Calu3 (cell line): ENCODE results near the gene GPR22. TPM values are rescaled to one million over a fixed set of nuclear protein-coding genes. Genes with fewer than 3 reads are reported as not detected.

ENCODE experiments used
- BruUV-seq: library from RNA; stranded (reverse); fragments of 400-500 nt; replicated peaks from 2 replicates; lab custom pipeline; 2021; lab: Mats Ljungman, UMichigan
- CTCF ChIA-PET: fragments of 300-600 bp; sonication (Branson Sonifier 250); formaldehyde crosslinking; loops from one replicate; lab custom pipeline; 2022; ENCODE audit warnings: antibody characterized with exemption; lab: Charles Lee
- DNase-seq: peaks from one replicate; pipeline ENCODE4 v3.0.0; 2022
- H3K27ac Mint-ChIP-seq: one replicate; pipeline ENCODE4 v1.8.0; 2022; ENCODE audit warnings: mixed read lengths; ENCODE audit not compliant: unreplicated experiment
- H3K27me3 Mint-ChIP-seq: one replicate; pipeline ENCODE4 v1.8.0; 2022; ENCODE audit warnings: mixed read lengths; ENCODE audit not compliant: unreplicated experiment
- H3K36me3 Mint-ChIP-seq: one replicate; pipeline ENCODE4 v1.8.0; 2022; ENCODE audit warnings: mild to moderate bottlenecking, moderate library complexity, mixed read lengths; ENCODE audit not compliant: insufficient read depth, unreplicated experiment
- H3K4me1 Mint-ChIP-seq: one replicate; pipeline ENCODE4 v1.8.0; 2022; ENCODE audit warnings: mild to moderate bottlenecking, low read depth, mixed read lengths; ENCODE audit not compliant: unreplicated experiment
- H3K4me3 Mint-ChIP-seq: one replicate; pipeline ENCODE4 v1.8.0; 2022; ENCODE audit warnings: mild to moderate bottlenecking, low read depth, moderate library complexity, mixed read lengths; ENCODE audit not compliant: unreplicated experiment
- H3K9me3 Mint-ChIP-seq: one replicate; pipeline ENCODE4 v1.8.0; 2022; ENCODE audit warnings: low read depth, mixed read lengths; ENCODE audit not compliant: unreplicated experiment
- CTCF ChIP-seq: fragments of 200-600 bp; IDR thresholded peaks from one replicate; pipeline ENCODE4 v1.8.0; 2022; ENCODE audit warnings: antibody characterized with exemption; ENCODE audit not compliant: unreplicated experiment
- intact Hi-C: fragments of 100-400 bp; cut with micrococcal nuclease; formaldehyde crosslinking; loops from one replicate; pipeline ENCODE4 v1.10.0; 2022; ENCODE audit not compliant: unreplicated experiment
- total RNA-seq: library from RNA; stranded (reverse); gene quantifications from 2 replicates; pipeline ENCODE4 v1.2.3, GENCODE V29; 2022

Gene GPR22
- total RNA-seq, 1 experiment from 2014 or later, result not detected

- no peak overlapping the region for H3K4me3 Mint-ChIP-seq
- H3K36me3 Mint-ChIP-seq, result no peaks in the 10 kb centered on the region
- H3K4me1 Mint-ChIP-seq, result no peaks in the 10 kb centered on the region
- no peaks in the 10 kb centered on the region for H3K27me3 Mint-ChIP-seq
- H3K9me3 Mint-ChIP-seq, result no peaks in the 10 kb centered on the region
- H3K27ac Mint-ChIP-seq, result no peak overlapping the region
- intact Hi-C loops, result no loop called here
- no peak for DNase-seq
- no TSS peak for BruUV-seq
- no peak for TF ChIP-seq CTCF
- CTCF ChIA-PET, result no interaction called here
Measured at GRCh38 chr7:107442678-107443077, 27.2 kb upstream of the GPR22 start.

DNA sequence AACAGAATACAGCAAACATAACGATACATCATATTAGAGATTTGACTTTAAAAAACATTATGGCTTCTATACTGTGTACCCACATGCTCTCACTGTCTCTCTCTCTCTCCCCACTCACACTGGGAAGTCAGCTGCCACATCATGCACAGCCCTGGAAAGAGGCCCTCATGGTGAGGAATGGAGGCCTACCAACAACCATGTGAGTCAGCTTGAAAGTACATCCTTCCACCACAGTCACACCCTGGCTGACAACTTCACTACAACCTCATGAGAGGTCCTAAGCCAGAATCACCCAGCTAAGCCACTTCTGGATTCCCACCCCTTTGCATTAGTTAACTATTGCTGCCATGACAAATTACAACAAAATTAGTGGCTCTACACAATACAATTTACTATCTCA is 23.3 kb upstream of the GPR22 start:
- no peak for TF ChIP-seq CTCF
- H3K4me3 Mint-ChIP-seq, result no peak overlapping the region
- intact Hi-C loops, result no loop called here
- no peaks in the 10 kb centered on the region for H3K36me3 Mint-ChIP-seq
- no peaks in the 10 kb centered on the region for H3K9me3 Mint-ChIP-seq
- H3K27me3 Mint-ChIP-seq, result no peaks in the 10 kb centered on the region
- CTCF ChIA-PET, result no interaction called here
- H3K27ac Mint-ChIP-seq, result no peak overlapping the region
- BruUV-seq, result no TSS peak
- DNase-seq, result no peak
- no peaks in the 10 kb centered on the region for H3K4me1 Mint-ChIP-seq

DNA sequence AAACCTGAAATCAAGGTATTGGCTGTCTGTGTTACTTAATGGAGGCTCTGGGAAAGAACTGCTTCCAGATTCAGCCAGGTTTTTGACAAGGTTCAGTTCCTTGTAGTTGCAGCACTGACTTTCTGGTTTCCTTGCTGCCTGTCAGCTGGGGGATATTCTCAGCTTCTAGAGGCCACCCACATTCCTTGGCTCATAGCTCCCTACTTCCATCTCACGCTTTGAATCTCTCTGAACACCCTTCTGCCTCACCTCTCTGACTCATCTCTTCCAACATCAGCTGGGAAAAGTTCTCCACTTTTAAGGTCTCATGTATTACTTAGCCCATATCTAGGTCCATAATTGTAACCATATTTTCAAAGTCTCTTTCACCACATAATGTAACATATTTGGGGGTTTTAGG is 22.9 kb upstream of the GPR22 start:
- BruUV-seq, result no TSS peak
- Mint-ChIP-seq H3K9me3 (no peaks in the 10 kb centered on the region), H3K4me1 (no peaks in the 10 kb centered on the region), H3K36me3 (no peaks in the 10 kb centered on the region), H3K27ac (no peak overlapping the region), H3K4me3 (no peak overlapping the region), H3K27me3 (no peaks in the 10 kb centered on the region)
- intact Hi-C loops, result no loop called here
- TF ChIP-seq CTCF, result no peak
- CTCF ChIA-PET, result no interaction called here
- no peak for DNase-seq

- TF ChIP-seq CTCF, result no peak
- BruUV-seq, result no TSS peak
- H3K27ac Mint-ChIP-seq, result no peak overlapping the region
- no peaks in the 10 kb centered on the region for H3K36me3 Mint-ChIP-seq
- H3K4me3 Mint-ChIP-seq, result no peak overlapping the region
- no peaks in the 10 kb centered on the region for H3K27me3 Mint-ChIP-seq
- no peaks in the 10 kb centered on the region for H3K9me3 Mint-ChIP-seq
- intact Hi-C loops, result no loop called here
- no peak for DNase-seq
- no peaks in the 10 kb centered on the region for H3K4me1 Mint-ChIP-seq
- CTCF ChIA-PET, result no interaction called here
Measured at GRCh38 chr7:107450970-107451369, 18.9 kb upstream of the GPR22 start.
